Measurements from ENCODE around the gene ABI3BP. TPM values are rescaled to one million over a fixed set of nuclear protein-coding genes. Genes with fewer than 3 reads are reported as not detected.

The ABI3BP gene
- polyA plus RNA-seq, 1 experiment: 16.3 TPM

- Histone ChIP-seq H3K36me3 (ENCODE audit: control insufficient read depth, insufficient read depth, low read length) (no peaks in the 10 kb centered on the region), H3K4me3 (ENCODE audit: low read depth, low read length) (no peak overlapping the region), H3K27me3 (ENCODE audit: control insufficient read depth, insufficient read depth, low read length) (no peaks in the 10 kb centered on the region)
- ChIA-PET POLR2A (no interaction called here), CTCF (no interaction called here)
- TF ChIP-seq CTCF (IDR thresholded peaks at IDR 0.05; ENCODE audit: insufficient read depth, low read depth, low read length): no peak
- DNase-seq (ENCODE audit: low read depth): no peak
Observed at GRCh38 chr3:100775226-100775625, 218.0 kb downstream of the ABI3BP start.

DNA sequence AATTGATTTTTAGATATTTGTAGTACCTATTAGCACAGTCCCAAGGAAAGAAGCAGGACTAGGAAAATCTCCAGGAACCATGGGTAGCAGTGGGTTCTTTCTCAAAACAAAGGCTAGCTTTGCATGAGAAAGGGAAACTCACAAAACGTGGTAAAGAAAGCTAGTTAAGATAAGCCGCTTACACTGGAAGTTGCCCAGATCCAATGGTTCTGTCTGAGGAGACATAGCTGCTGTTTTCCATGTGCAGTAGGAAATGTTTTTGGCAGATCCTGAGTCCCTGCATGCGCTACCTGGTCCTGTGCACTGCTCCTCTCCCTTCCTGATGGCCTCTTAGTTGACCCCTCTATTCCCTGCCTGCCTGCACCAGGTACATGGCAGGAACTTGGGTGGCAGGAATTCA, 223.5 kb downstream of the ABI3BP start:
- no peak for DNase-seq (ENCODE audit: low read depth)
- ChIA-PET POLR2A (interaction anchor here (0.6 kb wide), 1 partner anchor 585 kb away, joined by 4 read pairs; no protein-coding TSS in a partner anchor), CTCF (interaction anchor here (0.8 to 1.7 kb wide), 3 partner anchors 9 to 41 kb away, joined by 3 to 4 read pairs (median 3); no protein-coding TSS in a partner anchor)
- Histone ChIP-seq H3K27me3 (ENCODE audit: control insufficient read depth, insufficient read depth, low read length) (no peaks in the 10 kb centered on the region), H3K36me3 (ENCODE audit: control insufficient read depth, insufficient read depth, low read length) (no peaks in the 10 kb centered on the region), H3K4me3 (ENCODE audit: low read depth, low read length) (no peak overlapping the region)
- TF ChIP-seq CTCF (IDR thresholded peaks at IDR 0.05; ENCODE audit: insufficient read depth, low read depth, low read length): no peak

DNA sequence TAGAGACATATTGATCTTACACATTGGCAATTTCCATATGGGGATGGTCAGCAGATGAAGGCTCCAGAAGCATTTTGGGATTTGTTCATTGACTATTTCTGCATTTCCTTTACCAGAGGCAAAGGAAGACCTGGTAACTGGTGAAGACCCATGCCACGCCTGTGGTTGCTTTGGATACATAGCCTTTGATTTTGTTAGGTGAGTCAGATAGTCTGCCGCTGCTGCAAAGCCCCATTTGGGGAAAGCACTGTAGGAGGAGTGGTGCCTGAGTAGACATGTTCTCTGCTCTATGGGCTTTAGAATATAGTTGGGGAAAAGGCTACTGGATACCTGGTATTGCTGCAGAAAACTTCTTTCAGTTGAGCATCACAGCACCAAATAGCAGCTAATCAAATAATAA, 227.2 kb downstream of the ABI3BP start:
- TF ChIP-seq CTCF (IDR thresholded peaks at IDR 0.05; ENCODE audit: insufficient read depth, low read depth, low read length): no peak
- ChIA-PET CTCF (interaction anchor here (1.1 kb wide), 1 partner anchor 13 kb away, joined by 3 read pairs; no protein-coding TSS in a partner anchor), POLR2A (no interaction called here)
- DNase-seq (ENCODE audit: low read depth): no peak
- Histone ChIP-seq H3K36me3 (ENCODE audit: control insufficient read depth, insufficient read depth, low read length) (no peaks in the 10 kb centered on the region), H3K27me3 (ENCODE audit: control insufficient read depth, insufficient read depth, low read length) (no peaks in the 10 kb centered on the region), H3K4me3 (ENCODE audit: low read depth, low read length) (no peak overlapping the region)

GRCh38 chr3:100765437-100765975, 227.7 kb downstream of the ABI3BP start:
- Histone ChIP-seq H3K36me3 (ENCODE audit: control insufficient read depth, insufficient read depth, low read length) (no peaks in the 10 kb centered on the region), H3K4me3 (ENCODE audit: low read depth, low read length) (no peak overlapping the region), H3K27me3 (ENCODE audit: control insufficient read depth, insufficient read depth, low read length) (no peaks in the 10 kb centered on the region)
- POLR2A ChIA-PET: no interaction called here
- CTCF ChIA-PET: interaction anchor here (1.1 kb wide), 1 partner anchor 14 kb away, joined by 3 read pairs; no protein-coding TSS in a partner anchor
- no peak for TF ChIP-seq CTCF (IDR thresholded peaks at IDR 0.05; ENCODE audit: insufficient read depth, low read depth, low read length)
- no peak for DNase-seq (ENCODE audit: low read depth)

GRCh38 chr3:100761951-100762350, 231.3 kb downstream of the ABI3BP start:
- ChIA-PET CTCF (interaction anchor here (0.9 to 4.0 kb wide), 4 partner anchors 9 to 105 kb away, joined by 3 to 15 read pairs (median 3); no protein-coding TSS in a partner anchor), POLR2A (no interaction called here)
- no peak for DNase-seq (ENCODE audit: low read depth)
- Histone ChIP-seq H3K27me3 (ENCODE audit: control insufficient read depth, insufficient read depth, low read length) (no peaks in the 10 kb centered on the region), H3K4me3 (ENCODE audit: low read depth, low read length) (no peak overlapping the region), H3K36me3 (ENCODE audit: control insufficient read depth, insufficient read depth, low read length) (no peaks in the 10 kb centered on the region)
- TF ChIP-seq CTCF (IDR thresholded peaks at IDR 0.05; ENCODE audit: insufficient read depth, low read depth, low read length): no peak

All from BJ (cell line).